Measurements from ENCODE around the gene LIME1. TPM values are rescaled to one million over a fixed set of nuclear protein-coding genes. Genes with fewer than 3 reads are reported as not detected.
A peak's percentile ranks its signal among the peaks of the same experiment; 100 is the strongest.

LIME1 gene
- total and polyA plus RNA-seq, 12 donors = 0.22 to 103 (median 8.4) TPM

DNA sequence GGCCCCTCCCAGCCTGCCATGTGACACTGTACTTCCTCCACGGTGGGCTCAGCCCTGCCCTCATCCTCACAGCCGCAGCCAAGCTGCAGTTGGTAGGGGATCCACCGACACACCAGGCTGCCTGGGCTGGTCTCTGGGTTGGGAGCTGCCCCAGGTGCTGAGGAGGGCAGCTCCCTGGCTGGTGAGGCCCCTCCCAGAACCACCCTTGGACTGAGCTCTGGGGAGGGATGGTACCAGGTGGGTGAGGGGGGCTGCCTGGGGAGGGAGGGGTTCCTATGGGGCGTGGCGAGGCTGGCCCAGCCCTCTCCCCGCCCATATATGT is 40.2 kb upstream of the LIME1 start:
- peak overlapping the region in 1 of 5 donors; percentile 35 for H3K27ac ChIP-seq
- no peak overlapping the region for H3K4me3 ChIP-seq
- H3K4me1 ChIP-seq (replicated peaks in 1 of 2) = peaks cover 27 to 38% of the 10 kb centered on the region in 2 donors
- peaks cover 0 to 8% of the 10 kb centered on the region in 2 donors for H3K36me3 ChIP-seq (replicated peaks in 1 of 2)
- no peak for TF ChIP-seq POLR2A (IDR thresholded peaks at IDR 0.05)
- TF ChIP-seq, protein P1, sequence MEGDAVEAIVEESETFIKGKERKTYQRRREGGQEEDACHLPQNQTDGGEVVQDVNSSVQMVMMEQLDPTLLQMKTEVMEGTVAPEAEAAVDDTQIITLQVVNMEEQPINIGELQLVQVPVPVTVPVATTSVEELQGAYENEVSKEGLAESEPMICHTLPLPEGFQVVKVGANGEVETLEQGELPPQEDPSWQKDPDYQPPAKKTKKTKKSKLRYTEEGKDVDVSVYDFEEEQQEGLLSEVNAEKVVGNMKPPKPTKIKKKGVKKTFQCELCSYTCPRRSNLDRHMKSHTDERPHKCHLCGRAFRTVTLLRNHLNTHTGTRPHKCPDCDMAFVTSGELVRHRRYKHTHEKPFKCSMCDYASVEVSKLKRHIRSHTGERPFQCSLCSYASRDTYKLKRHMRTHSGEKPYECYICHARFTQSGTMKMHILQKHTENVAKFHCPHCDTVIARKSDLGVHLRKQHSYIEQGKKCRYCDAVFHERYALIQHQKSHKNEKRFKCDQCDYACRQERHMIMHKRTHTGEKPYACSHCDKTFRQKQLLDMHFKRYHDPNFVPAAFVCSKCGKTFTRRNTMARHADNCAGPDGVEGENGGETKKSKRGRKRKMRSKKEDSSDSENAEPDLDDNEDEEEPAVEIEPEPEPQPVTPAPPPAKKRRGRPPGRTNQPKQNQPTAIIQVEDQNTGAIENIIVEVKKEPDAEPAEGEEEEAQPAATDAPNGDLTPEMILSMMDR (IDR thresholded peaks at IDR 0.05) = no peak
- DNase-seq = peak in 4 of 7 donors; percentile 26 to 38 (median 35)
- H3K9me3 ChIP-seq (replicated peaks in 1 of 3) = no peaks in the 10 kb centered on the region
- WGBS, 4 donors = 15 to 28% methylated on average over 6 of the region's 6 CpGs; no CpG with 5 or more reads in 2 of the 4 donors
- intact Hi-C loops (cut with DNase I) = no loop called here
- H3K27me3 ChIP-seq = no peaks in the 10 kb centered on the region

DNA sequence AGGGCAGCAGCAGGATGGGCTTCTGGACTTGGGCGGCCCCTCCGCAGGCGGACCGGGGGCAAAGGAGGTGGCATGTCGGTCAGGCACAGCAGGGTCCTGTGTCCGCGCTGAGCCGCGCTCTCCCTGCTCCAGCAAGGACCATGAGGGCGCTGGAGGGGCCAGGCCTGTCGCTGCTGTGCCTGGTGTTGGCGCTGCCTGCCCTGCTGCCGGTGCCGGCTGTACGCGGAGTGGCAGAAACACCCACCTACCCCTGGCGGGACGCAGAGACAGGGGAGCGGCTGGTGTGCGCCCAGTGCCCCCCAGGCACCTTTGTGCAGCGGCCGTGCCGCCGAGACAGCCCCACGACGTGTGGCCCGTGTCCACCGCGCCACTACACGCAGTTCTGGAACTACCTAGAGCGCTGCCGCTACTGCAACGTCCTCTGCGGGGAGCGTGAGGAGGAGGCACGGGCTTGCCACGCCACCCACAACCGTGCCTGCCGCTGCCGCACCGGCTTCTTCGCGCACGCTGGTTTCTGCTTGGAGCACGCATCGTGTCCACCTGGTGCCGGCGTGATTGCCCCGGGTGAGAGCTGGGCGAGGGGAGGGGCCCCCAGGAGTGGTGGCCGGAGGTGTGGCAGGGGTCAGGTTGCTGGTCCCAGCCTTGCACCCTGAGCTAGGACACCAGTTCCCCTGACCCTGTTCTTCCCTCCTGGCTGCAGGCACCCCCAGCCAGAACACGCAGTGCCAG is 39.7 kb upstream of the LIME1 start, which contains the start of gene TNFRSF6B:
Gene TNFRSF6B, plus strand, starts transcription at position 25 of the 729 bp plus-strand sequence. Its CDS starts 116 bp downstream, at position 141.
- H3K27ac ChIP-seq = peak within 1 kb of the TSS in 1 of 5 donors; percentile 35
- DNase-seq = peak in 6 of 7 donors; percentile 28 to 51 (median 42)
- TF ChIP-seq POLR2A (IDR thresholded peaks at IDR 0.05) = no peak
- TF ChIP-seq, protein P1 (IDR thresholded peaks at IDR 0.05) = no peak
- no peaks in the 10 kb centered on the region for H3K27me3 ChIP-seq
- WGBS, 4 donors = 6 to 26% (median 15%) methylated on average over 10 to 52 of the region's 52 CpGs
- H3K36me3 ChIP-seq (replicated peaks in 1 of 2) = peaks cover 0 to 8% of the 10 kb centered on the region in 2 donors
- H3K9me3 ChIP-seq (replicated peaks in 1 of 3) = no peaks in the 10 kb centered on the region
- intact Hi-C loops (cut with DNase I) = no loop called here
- peak within 1 kb of the TSS in 1 of 4 donors; percentile 38 for H3K4me3 ChIP-seq
- H3K4me1 ChIP-seq (replicated peaks in 1 of 2) = peaks cover 27 to 38% of the 10 kb centered on the region in 2 donors

DNA sequence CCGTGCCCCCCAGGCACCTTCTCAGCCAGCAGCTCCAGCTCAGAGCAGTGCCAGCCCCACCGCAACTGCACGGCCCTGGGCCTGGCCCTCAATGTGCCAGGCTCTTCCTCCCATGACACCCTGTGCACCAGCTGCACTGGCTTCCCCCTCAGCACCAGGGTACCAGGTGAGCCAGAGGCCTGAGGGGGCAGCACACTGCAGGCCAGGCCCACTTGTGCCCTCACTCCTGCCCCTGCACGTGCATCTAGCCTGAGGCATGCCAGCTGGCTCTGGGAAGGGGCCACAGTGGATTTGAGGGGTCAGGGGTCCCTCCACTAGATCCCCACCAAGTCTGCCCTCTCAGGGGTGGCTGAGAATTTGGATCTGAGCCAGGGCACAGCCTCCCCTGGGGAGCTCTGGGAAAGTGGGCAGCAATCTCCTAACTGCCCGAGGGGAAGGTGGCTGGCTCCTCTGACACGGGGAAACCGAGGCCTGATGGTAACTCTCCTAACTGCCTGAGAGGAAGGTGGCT is 39.1 kb upstream of the LIME1 start:
- 31 to 69% (median 36%) methylated on average over 2 to 7 of the region's 7 CpGs for WGBS, 4 donors
- peaks cover 0 to 8% of the 10 kb centered on the region in 2 donors for H3K36me3 ChIP-seq (replicated peaks in 1 of 2)
- TF ChIP-seq POLR2A (IDR thresholded peaks at IDR 0.05) = no peak
- TF ChIP-seq, protein P1 (IDR thresholded peaks at IDR 0.05) = no peak

DNA sequence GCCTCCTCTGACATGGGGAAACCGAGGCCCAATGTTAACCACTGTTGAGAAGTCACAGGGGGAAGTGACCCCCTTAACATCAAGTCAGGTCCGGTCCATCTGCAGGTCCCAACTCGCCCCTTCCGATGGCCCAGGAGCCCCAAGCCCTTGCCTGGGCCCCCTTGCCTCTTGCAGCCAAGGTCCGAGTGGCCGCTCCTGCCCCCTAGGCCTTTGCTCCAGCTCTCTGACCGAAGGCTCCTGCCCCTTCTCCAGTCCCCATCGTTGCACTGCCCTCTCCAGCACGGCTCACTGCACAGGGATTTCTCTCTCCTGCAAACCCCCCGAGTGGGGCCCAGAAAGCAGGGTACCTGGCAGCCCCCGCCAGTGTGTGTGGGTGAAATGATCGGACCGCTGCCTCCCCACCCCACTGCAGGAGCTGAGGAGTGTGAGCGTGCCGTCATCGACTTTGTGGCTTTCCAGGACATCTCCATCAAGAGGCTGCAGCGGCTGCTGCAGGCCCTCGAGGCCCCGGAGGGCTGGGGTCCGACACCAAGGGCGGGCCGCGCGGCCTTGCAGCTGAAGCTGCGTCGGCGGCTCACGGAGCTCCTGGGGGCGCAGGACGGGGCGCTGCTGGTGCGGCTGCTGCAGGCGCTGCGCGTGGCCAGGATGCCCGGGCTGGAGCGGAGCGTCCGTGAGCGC is 38.5 kb upstream of the LIME1 start:
- DNase-seq = peak in 2 of 7 donors; percentile 24 to 26
- Histone ChIP-seq H3K4me3 (no peak overlapping the region), H3K36me3 (replicated peaks in 1 of 2) (peaks cover 0 to 8% of the 10 kb centered on the region in 2 donors), H3K27ac (no peak overlapping the region), H3K9me3 (replicated peaks in 1 of 3) (no peaks in the 10 kb centered on the region), H3K4me1 (replicated peaks in 1 of 2) (peaks cover 27 to 38% of the 10 kb centered on the region in 2 donors), H3K27me3 (no peaks in the 10 kb centered on the region)
- WGBS, 4 donors = 68 to 77% (median 73%) methylated on average over 15 to 40 of the region's 40 CpGs
- intact Hi-C loops (cut with DNase I) = no loop called here
- TF ChIP-seq, protein P1 (IDR thresholded peaks at IDR 0.05) = no peak
- TF ChIP-seq POLR2A (IDR thresholded peaks at IDR 0.05) = no peak

More for the DNA sequence above, 39.1 kb upstream of the LIME1 start:
- peak in 4 of 7 donors; percentile 25 to 38 (median 30) for DNase-seq
- intact Hi-C loops (cut with DNase I) = no loop called here
- Histone ChIP-seq H3K9me3 (replicated peaks in 1 of 3) (no peaks in the 10 kb centered on the region), H3K27ac (no peak overlapping the region), H3K4me3 (peak overlapping the region in 1 of 4 donors; percentile 38), H3K4me1 (replicated peaks in 1 of 2) (peaks cover 27 to 38% of the 10 kb centered on the region in 2 donors), H3K27me3 (no peaks in the 10 kb centered on the region)
